Measurements from ENCODE around the gene SCGB3A2.

- TF ChIP-seq EZH2 (IDR thresholded peaks at IDR 0.05; ENCODE audit: borderline replicate concordance, insufficient read depth, low read length, poor library complexity, severe bottlenecking), result no peak
- no peak for TF ChIP-seq TAF1 (IDR thresholded peaks at IDR 0.05; ENCODE audit: low read depth)
- TF ChIP-seq POLR2AphosphoS5 (IDR thresholded peaks at IDR 0.05), result no peak
Measured at GRCh38 chr5:147902609-147903115, 24.2 kb downstream of the SCGB3A2 start.
